ENCODE results near the gene UMAD1.

Gene UMAD1

GRCh38 chr7:7830122-7830878 lies 189.7 kb downstream of the UMAD1 start:
- DNase-seq (ENCODE audit: low read depth in 2 of 2) = no peak

GRCh38 chr7:7832518-7832917 lies 192.0 kb downstream of the UMAD1 start:
- DNase-seq (ENCODE audit: low read depth in 2 of 2) = no peak

GRCh38 chr7:7834761-7835160 lies 194.2 kb downstream of the UMAD1 start:
- no peak for DNase-seq (ENCODE audit: low read depth in 2 of 2)

- DNase-seq (ENCODE audit: low read depth in 2 of 2) = no peak
Measured at GRCh38 chr7:7841027-7841426, 200.5 kb downstream of the UMAD1 start.

GRCh38 chr7:7843240-7843639 lies 202.7 kb downstream of the UMAD1 start:
- no peak for DNase-seq (ENCODE audit: low read depth in 2 of 2)

GRCh38 chr7:7843972-7844371 lies 203.4 kb downstream of the UMAD1 start:
- no peak for DNase-seq (ENCODE audit: low read depth in 2 of 2)

- no peak for DNase-seq (ENCODE audit: low read depth in 2 of 2)
Measured at GRCh38 chr7:7848246-7848645, 207.7 kb downstream of the UMAD1 start.

- no peak for DNase-seq (ENCODE audit: low read depth in 2 of 2)
Measured at GRCh38 chr7:7848892-7849291, 208.3 kb downstream of the UMAD1 start.

GRCh38 chr7:7850150-7850549 lies 209.6 kb downstream of the UMAD1 start:
- DNase-seq (ENCODE audit: low read depth in 2 of 2) = no peak

GRCh38 chr7:7851381-7851780 lies 210.8 kb downstream of the UMAD1 start:
- DNase-seq (ENCODE audit: low read depth in 2 of 2) = no peak

- DNase-seq (ENCODE audit: low read depth in 2 of 2) = no peak
Measured at GRCh38 chr7:7851991-7852390, 211.4 kb downstream of the UMAD1 start.

GRCh38 chr7:7857143-7857583 lies 216.6 kb downstream of the UMAD1 start:
- no peak for DNase-seq (ENCODE audit: low read depth in 2 of 2)

- no peak for DNase-seq (ENCODE audit: low read depth in 2 of 2)
Measured at GRCh38 chr7:7858559-7858958, 218.0 kb downstream of the UMAD1 start.

GRCh38 chr7:7859411-7859810 lies 218.9 kb downstream of the UMAD1 start:
- DNase-seq (ENCODE audit: low read depth in 2 of 2) = no peak

GRCh38 chr7:7861211-7861633 lies 220.7 kb downstream of the UMAD1 start:
- no peak for DNase-seq (ENCODE audit: low read depth in 2 of 2)

GRCh38 chr7:7862393-7862792 lies 221.8 kb downstream of the UMAD1 start:
- no peak for DNase-seq (ENCODE audit: low read depth in 2 of 2)

GRCh38 chr7:7867846-7868571 lies 227.5 kb downstream of the UMAD1 start:
- no peak for DNase-seq (ENCODE audit: low read depth in 2 of 2)

- DNase-seq (ENCODE audit: low read depth in 2 of 2) = no peak
Measured at GRCh38 chr7:7868572-7868899, 228.0 kb downstream of the UMAD1 start.

- DNase-seq (ENCODE audit: low read depth in 2 of 2) = no peak
Measured at GRCh38 chr7:7869036-7869435, 228.5 kb downstream of the UMAD1 start.

- no peak for DNase-seq (ENCODE audit: low read depth in 2 of 2)
Measured at GRCh38 chr7:7869651-7870050, 229.1 kb downstream of the UMAD1 start.

- no peak for DNase-seq (ENCODE audit: low read depth in 2 of 2)
Measured at GRCh38 chr7:7870555-7870954, 230.0 kb downstream of the UMAD1 start.

- no peak for DNase-seq (ENCODE audit: low read depth in 2 of 2)
Measured at GRCh38 chr7:7876419-7876818, 235.9 kb downstream of the UMAD1 start.

- DNase-seq (ENCODE audit: low read depth in 2 of 2) = no peak
Measured at GRCh38 chr7:7881581-7881980, 241.0 kb downstream of the UMAD1 start.

All from activated CD4-positive, alpha-beta T cell treated with anti-CD3 and anti-CD28 coated beads for 24 hours (primary cell).